KMS-11 (cell line): ENCODE results near the gene HOMER3.

Source experiments
- H2AFZ ChIP-seq: fragments of 200-600 bp; sonication (generic); 2 replicates; pipeline ENCODE4 v1.6.1; 2016; ENCODE audit warnings: antibody characterized with exemption, mixed run types, low read depth
- H3K27ac ChIP-seq: fragments of 200-600 bp; sonication (generic); 2 replicates; pipeline ENCODE4 v1.6.1; 2016; ENCODE audit warnings: mild to moderate bottlenecking, mixed run types
- H3K27me3 ChIP-seq: fragments of 200-600 bp; sonication (generic); 2 replicates; pipeline ENCODE4 v1.6.1; 2017; ENCODE audit warnings: mild to moderate bottlenecking, low read depth, mixed run types, moderate library complexity; ENCODE audit not compliant: insufficient read depth
- H3K36me3 ChIP-seq: fragments of 200-600 bp; sonication (generic); 2 replicates; pipeline ENCODE4 v1.6.1; 2017; ENCODE audit warnings: mild to moderate bottlenecking, mixed run types; ENCODE audit not compliant: insufficient read depth
- H3K4me1 ChIP-seq: fragments of 200-600 bp; sonication (generic); 2 replicates; pipeline ENCODE4 v1.6.1; 2016; ENCODE audit warnings: mild to moderate bottlenecking, low read depth, mixed run types; ENCODE audit not compliant: poor library complexity, severe bottlenecking
- H3K4me2 ChIP-seq: fragments of 200-600 bp; sonication (generic); 2 replicates; pipeline ENCODE4 v1.7.0; 2016; ENCODE audit warnings: mild to moderate bottlenecking, mixed run types
- H3K4me3 ChIP-seq: fragments of 200-600 bp; sonication (generic); IDR thresholded peaks from 2 replicates; pipeline ENCODE4 v1.6.1; 2017; ENCODE audit warnings: low read depth, low read length, mixed read lengths; ENCODE audit not compliant: insufficient read depth
- H3K79me2 ChIP-seq: fragments of 200-600 bp; sonication (generic); 2 replicates; pipeline ENCODE4 v1.6.1; 2016; ENCODE audit warnings: low read depth, mixed run types; ENCODE audit not compliant: insufficient read depth
- H3K9ac ChIP-seq: fragments of 200-600 bp; sonication (generic); 2 replicates; pipeline ENCODE4 v1.6.1; 2016; ENCODE audit warnings: mild to moderate bottlenecking, mixed run types
- H4K20me1 ChIP-seq: fragments of 200-600 bp; sonication (generic); 2 replicates; pipeline ENCODE4 v1.6.1; 2016; ENCODE audit warnings: mild to moderate bottlenecking, mixed run types; ENCODE audit not compliant: insufficient read depth
- TF ChIP-seq, protein P1 (sequence below): fragments of 200-600 bp; sonication (generic); conservative IDR thresholded peaks from 2 replicates; pipeline ENCODE4 v1.6.1; 2017; ENCODE audit warnings: low read depth, mild to moderate bottlenecking, antibody characterized with exemption, low read length, moderate library complexity, mixed read lengths

Gene HOMER3

DNA sequence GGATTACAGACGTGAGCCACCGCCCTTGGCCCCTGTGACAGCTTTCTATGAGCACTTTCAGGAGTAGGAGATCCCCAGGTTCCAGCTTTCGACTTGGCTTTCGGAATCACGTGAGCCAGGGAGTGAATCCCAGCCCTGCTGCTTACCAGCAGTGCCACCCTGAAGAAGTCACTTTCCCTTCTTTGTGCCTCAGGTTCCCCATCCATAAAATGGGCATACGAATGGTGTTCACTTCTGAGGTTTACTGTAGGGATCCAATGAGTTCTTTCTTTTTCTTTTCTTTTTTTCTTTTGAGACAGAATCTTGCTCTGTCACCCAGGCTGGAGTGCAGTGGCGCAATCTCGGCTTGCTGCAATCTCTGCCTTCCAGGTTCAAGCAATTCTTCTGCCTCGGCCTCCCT, 4.3 kb upstream of the HOMER3 start:
- H4K20me1 ChIP-seq, result no peaks in the 10 kb centered on the region
- no peak overlapping the region for H3K27ac ChIP-seq
- peaks cover 40% of the 10 kb centered on the region for H3K4me1 ChIP-seq

GRCh38 chr19:18943465-18943864, 2.4 kb upstream of the HOMER3 start:
- no peaks in the 10 kb centered on the region for H3K36me3 ChIP-seq
- H3K4me3 ChIP-seq, result no peak overlapping the region
- H3K27ac ChIP-seq, result no peak overlapping the region

More for the DNA sequence above, 4.3 kb upstream of the HOMER3 start:
- no peak overlapping the region for H3K4me2 ChIP-seq
- no peaks in the 10 kb centered on the region for H3K27me3 ChIP-seq
- no peak overlapping the region for H3K4me3 ChIP-seq
- no peaks in the 10 kb centered on the region for H3K79me2 ChIP-seq
- TF ChIP-seq, protein P1, sequence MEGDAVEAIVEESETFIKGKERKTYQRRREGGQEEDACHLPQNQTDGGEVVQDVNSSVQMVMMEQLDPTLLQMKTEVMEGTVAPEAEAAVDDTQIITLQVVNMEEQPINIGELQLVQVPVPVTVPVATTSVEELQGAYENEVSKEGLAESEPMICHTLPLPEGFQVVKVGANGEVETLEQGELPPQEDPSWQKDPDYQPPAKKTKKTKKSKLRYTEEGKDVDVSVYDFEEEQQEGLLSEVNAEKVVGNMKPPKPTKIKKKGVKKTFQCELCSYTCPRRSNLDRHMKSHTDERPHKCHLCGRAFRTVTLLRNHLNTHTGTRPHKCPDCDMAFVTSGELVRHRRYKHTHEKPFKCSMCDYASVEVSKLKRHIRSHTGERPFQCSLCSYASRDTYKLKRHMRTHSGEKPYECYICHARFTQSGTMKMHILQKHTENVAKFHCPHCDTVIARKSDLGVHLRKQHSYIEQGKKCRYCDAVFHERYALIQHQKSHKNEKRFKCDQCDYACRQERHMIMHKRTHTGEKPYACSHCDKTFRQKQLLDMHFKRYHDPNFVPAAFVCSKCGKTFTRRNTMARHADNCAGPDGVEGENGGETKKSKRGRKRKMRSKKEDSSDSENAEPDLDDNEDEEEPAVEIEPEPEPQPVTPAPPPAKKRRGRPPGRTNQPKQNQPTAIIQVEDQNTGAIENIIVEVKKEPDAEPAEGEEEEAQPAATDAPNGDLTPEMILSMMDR, result no peak
- no peak overlapping the region for H3K9ac ChIP-seq
- H2AFZ ChIP-seq, result no peak overlapping the region
- H3K36me3 ChIP-seq, result no peaks in the 10 kb centered on the region

DNA sequence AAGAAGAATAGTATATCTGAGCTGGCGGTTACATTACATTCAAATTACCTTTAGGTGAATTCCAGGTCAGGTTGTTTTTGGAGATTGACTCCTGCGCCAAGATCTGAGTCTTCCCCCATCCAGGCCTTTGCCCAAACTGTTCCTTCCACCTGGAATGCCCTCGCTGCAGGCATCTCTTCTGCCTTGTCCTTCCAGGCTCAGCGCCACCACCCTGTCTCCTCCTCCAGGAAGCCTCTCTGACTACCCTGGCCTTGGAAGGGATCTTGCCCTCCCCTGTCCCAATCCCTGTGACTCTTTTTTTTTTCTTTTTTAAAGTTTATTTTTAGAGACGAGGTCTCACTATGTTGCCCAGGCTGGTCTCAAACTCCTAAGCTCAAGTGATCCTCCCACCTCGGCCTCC, 1.7 kb upstream of the HOMER3 start:
- TF ChIP-seq, protein P1, result no peak
- Histone ChIP-seq H3K27me3 (no peaks in the 10 kb centered on the region), H3K4me3 (no peak overlapping the region), H3K4me2 (no peak overlapping the region), H3K4me1 (peaks cover 26% of the 10 kb centered on the region), H2AFZ (no peak overlapping the region), H3K27ac (no peak overlapping the region), H3K36me3 (no peaks in the 10 kb centered on the region), H3K79me2 (no peaks in the 10 kb centered on the region), H4K20me1 (no peaks in the 10 kb centered on the region), H3K9ac (no peak overlapping the region)

More at GRCh38 chr19:18943465-18943864, 2.4 kb upstream of the HOMER3 start:
- no peak overlapping the region for H3K9ac ChIP-seq
- H3K79me2 ChIP-seq, result no peaks in the 10 kb centered on the region
- H2AFZ ChIP-seq, result no peak overlapping the region
- H3K4me2 ChIP-seq, result no peak overlapping the region
- H3K4me1 ChIP-seq, result peaks cover 32% of the 10 kb centered on the region
- H3K27me3 ChIP-seq, result no peaks in the 10 kb centered on the region
- TF ChIP-seq, protein P1, result no peak
- no peaks in the 10 kb centered on the region for H4K20me1 ChIP-seq

DNA sequence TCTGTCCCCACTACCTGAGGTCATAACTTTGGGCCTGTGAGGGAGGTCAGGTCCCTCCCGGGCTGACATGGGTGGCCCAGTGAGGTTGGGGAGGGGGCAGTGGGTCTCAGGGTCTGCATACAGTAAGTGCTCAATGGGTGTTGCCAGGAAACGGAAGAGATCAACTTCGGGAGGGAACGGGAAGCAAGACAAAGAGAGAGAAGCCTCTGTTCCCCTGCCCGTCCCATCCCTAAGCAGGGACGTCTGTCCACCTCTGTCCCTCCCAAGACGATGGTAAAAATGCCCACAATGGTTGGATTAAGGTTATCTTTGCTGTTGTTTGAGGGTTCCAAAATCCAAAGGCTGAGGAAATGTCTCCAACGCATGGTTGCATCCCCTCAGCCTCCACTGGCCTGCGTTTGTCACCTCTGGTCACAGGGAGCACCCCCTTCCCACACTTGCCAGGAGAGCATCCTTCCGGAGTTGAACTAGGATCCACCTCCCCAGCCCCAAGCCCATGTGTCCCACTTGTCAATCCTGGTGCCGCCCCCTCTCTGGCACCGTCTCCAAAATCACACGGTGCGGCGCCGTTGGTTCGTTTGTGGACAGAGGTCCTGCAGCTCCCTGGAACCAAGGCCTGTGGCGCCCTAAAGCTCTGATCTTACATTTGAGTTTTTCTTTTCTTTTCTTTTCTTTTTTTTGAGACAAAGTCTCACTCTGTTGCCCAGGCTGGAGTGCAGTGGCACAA, 774 bp upstream of the HOMER3 start:
- no peaks in the 10 kb centered on the region for H4K20me1 ChIP-seq
- H3K27me3 ChIP-seq, result no peaks in the 10 kb centered on the region
- no peak overlapping the region for H3K27ac ChIP-seq
- no peak overlapping the region for H3K9ac ChIP-seq
- no peak overlapping the region for H3K4me3 ChIP-seq
- no peaks in the 10 kb centered on the region for H3K79me2 ChIP-seq
- H3K4me1 ChIP-seq, result peaks cover 18% of the 10 kb centered on the region
- TF ChIP-seq, protein P1, result no peak
- no peak overlapping the region for H3K4me2 ChIP-seq
- H3K36me3 ChIP-seq, result no peaks in the 10 kb centered on the region
- no peak overlapping the region for H2AFZ ChIP-seq
